GM12874 (cell line): Measurements from ENCODE around the gene CBFA2T2.

Source experiments
- TF ChIP-seq, protein P1 (sequence below): IDR thresholded peaks from 2 replicates; pipeline ENCODE4 v1.5.1; 2011; ENCODE audit warnings: low read depth, mild to moderate bottlenecking, control low read depth, low read length, moderate library complexity; ENCODE audit not compliant: insufficient read depth

CBFA2T2 gene

GRCh38 chr20:33670715-33671499 lies 181.0 kb downstream of the CBFA2T2 start:
- TF ChIP-seq, protein P1, sequence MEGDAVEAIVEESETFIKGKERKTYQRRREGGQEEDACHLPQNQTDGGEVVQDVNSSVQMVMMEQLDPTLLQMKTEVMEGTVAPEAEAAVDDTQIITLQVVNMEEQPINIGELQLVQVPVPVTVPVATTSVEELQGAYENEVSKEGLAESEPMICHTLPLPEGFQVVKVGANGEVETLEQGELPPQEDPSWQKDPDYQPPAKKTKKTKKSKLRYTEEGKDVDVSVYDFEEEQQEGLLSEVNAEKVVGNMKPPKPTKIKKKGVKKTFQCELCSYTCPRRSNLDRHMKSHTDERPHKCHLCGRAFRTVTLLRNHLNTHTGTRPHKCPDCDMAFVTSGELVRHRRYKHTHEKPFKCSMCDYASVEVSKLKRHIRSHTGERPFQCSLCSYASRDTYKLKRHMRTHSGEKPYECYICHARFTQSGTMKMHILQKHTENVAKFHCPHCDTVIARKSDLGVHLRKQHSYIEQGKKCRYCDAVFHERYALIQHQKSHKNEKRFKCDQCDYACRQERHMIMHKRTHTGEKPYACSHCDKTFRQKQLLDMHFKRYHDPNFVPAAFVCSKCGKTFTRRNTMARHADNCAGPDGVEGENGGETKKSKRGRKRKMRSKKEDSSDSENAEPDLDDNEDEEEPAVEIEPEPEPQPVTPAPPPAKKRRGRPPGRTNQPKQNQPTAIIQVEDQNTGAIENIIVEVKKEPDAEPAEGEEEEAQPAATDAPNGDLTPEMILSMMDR, result no peak

- TF ChIP-seq, protein P1, result no peak
These were observed 181.8 kb downstream of the CBFA2T2 start for GRCh38 chr20:33671573-33672288.

GRCh38 chr20:33672426-33673113 lies 182.7 kb downstream of the CBFA2T2 start:
- TF ChIP-seq, protein P1, result no peak

DNA sequence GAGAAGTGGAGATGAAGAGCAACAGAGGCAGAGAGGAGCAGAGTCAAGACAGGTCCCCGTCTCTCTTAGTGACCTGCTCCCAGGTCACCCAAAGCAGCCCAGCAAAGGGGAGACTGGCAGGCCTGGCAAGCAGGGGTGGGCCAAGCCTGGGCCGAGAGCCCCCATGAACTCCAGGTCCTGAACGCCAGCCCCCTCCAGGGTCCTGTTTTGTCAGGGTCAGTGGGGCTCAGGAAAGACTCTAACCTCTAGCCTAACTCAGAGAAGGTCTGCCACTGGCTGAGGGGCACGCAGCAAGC lies 183.2 kb downstream of the CBFA2T2 start:
- TF ChIP-seq, protein P1, result no peak

GRCh38 chr20:33673410-33674293 lies 183.8 kb downstream of the CBFA2T2 start:
- TF ChIP-seq, protein P1, result no peak

DNA sequence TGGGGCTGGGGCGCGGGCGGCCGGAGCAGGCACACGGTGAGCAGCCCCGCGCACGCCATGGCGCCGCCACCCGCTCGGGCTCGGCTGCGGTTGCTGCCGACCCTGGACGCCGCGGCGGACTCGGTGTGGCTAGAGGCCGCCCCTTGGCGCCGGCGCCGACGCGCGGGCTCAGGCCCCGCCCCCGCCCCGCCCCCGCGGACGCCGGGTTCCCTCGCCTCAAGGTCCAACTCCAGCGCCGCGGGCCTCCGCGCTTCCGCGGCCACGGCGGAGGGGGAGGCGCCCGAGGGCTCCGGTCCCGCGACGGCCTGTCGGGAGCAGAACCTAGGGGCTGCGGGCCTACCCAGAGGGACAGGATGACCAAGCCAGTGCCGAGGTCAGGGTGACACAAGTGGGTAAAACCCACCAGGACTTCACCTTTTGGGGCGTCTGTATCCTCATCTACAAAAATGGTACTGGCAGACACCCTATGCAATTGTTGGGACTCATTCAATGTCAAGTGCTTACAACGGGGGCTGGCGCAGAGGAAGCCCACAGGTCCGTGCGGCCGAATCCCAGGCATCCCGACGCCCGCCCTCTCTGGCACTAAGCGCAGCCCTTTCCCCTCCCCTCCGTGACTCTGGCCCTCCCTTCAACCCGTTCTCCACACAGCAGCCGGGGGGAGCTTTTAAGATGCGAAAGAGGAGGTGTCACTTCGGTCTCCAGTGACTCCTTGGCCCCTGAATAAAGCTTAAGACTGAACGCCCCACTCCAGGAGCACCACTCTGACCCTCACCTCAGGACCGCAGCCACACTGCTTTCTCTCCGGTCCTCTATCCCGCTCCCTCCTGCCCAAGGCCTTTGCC lies 184.6 kb downstream of the CBFA2T2 start, which contains the start of gene NECAB3:
TSS of gene NECAB3 (minus strand) at position 135 of the 842 bp plus-strand sequence. CDS start at position 59, 76 bp downstream.
- TF ChIP-seq, protein P1, result no peak
